Measurements from ENCODE around the gene CA9.

CA9 gene

GRCh38 chr9:35691757-35692301 lies 18.1 kb downstream of the CA9 start:
- DNase-seq (ENCODE audit: low read depth in 2 of 2), result no peak

- DNase-seq (ENCODE audit: low read depth in 2 of 2), result no peak
Observed at GRCh38 chr9:35695943-35696401, 22.2 kb downstream of the CA9 start.

- DNase-seq (ENCODE audit: low read depth in 2 of 2), result peak in 1 of 2 donors; percentile 34
Observed at GRCh38 chr9:35696520-35697215, 22.9 kb downstream of the CA9 start.

GRCh38 chr9:35697486-35697885 lies 23.8 kb downstream of the CA9 start:
- no peak for DNase-seq (ENCODE audit: low read depth in 2 of 2)

- no peak for DNase-seq (ENCODE audit: low read depth in 2 of 2)
Observed at GRCh38 chr9:35698231-35698630, 24.5 kb downstream of the CA9 start.

- DNase-seq (ENCODE audit: low read depth in 2 of 2), result no peak
Observed at GRCh38 chr9:35700031-35700430, 26.3 kb downstream of the CA9 start.

GRCh38 chr9:35700942-35701341 lies 27.2 kb downstream of the CA9 start:
- DNase-seq (ENCODE audit: low read depth in 2 of 2), result no peak

GRCh38 chr9:35702696-35703095 lies 29.0 kb downstream of the CA9 start:
- DNase-seq (ENCODE audit: low read depth in 2 of 2), result no peak

- DNase-seq (ENCODE audit: low read depth in 2 of 2), result no peak
Observed at GRCh38 chr9:35703906-35704672, 30.4 kb downstream of the CA9 start.

GRCh38 chr9:35705372-35705771 lies 31.6 kb downstream of the CA9 start:
- DNase-seq (ENCODE audit: low read depth in 2 of 2), result no peak

- no peak for DNase-seq (ENCODE audit: low read depth in 2 of 2)
Observed at GRCh38 chr9:35705836-35706430, 32.2 kb downstream of the CA9 start.

- no peak for DNase-seq (ENCODE audit: low read depth in 2 of 2)
Observed at GRCh38 chr9:35706951-35707350, 33.2 kb downstream of the CA9 start.

- DNase-seq (ENCODE audit: low read depth in 2 of 2), result no peak
Observed at GRCh38 chr9:35708146-35708545, 34.4 kb downstream of the CA9 start.

- no peak for DNase-seq (ENCODE audit: low read depth in 2 of 2)
Observed at GRCh38 chr9:35710818-35711500, 37.2 kb downstream of the CA9 start.

- no peak for DNase-seq (ENCODE audit: low read depth in 2 of 2)
Observed at GRCh38 chr9:35711501-35712428, 38.0 kb downstream of the CA9 start.

- DNase-seq (ENCODE audit: low read depth in 2 of 2), result no peak
Observed at GRCh38 chr9:35712762-35713400, 39.2 kb downstream of the CA9 start.

GRCh38 chr9:35713578-35713977 lies 39.9 kb downstream of the CA9 start:
- DNase-seq (ENCODE audit: low read depth in 2 of 2), result no peak

- DNase-seq (ENCODE audit: low read depth in 2 of 2), result no peak
Observed at GRCh38 chr9:35714123-35714522, 40.4 kb downstream of the CA9 start.

GRCh38 chr9:35714579-35715252 lies 41.0 kb downstream of the CA9 start:
- no peak for DNase-seq (ENCODE audit: low read depth in 2 of 2)

GRCh38 chr9:35716230-35716629 lies 42.5 kb downstream of the CA9 start:
- no peak for DNase-seq (ENCODE audit: low read depth in 2 of 2)
